Measurements from ENCODE around the gene DECR2.
A peak's percentile ranks its signal among the peaks of the same experiment; 100 is the strongest.

The DECR2 gene

GRCh38 chr16:398561-399339 is 2.9 kb upstream of the DECR2 start:
- TF ChIP-seq, protein P1, sequence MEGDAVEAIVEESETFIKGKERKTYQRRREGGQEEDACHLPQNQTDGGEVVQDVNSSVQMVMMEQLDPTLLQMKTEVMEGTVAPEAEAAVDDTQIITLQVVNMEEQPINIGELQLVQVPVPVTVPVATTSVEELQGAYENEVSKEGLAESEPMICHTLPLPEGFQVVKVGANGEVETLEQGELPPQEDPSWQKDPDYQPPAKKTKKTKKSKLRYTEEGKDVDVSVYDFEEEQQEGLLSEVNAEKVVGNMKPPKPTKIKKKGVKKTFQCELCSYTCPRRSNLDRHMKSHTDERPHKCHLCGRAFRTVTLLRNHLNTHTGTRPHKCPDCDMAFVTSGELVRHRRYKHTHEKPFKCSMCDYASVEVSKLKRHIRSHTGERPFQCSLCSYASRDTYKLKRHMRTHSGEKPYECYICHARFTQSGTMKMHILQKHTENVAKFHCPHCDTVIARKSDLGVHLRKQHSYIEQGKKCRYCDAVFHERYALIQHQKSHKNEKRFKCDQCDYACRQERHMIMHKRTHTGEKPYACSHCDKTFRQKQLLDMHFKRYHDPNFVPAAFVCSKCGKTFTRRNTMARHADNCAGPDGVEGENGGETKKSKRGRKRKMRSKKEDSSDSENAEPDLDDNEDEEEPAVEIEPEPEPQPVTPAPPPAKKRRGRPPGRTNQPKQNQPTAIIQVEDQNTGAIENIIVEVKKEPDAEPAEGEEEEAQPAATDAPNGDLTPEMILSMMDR (IDR thresholded peaks at IDR 0.05; ENCODE audit: insufficient read depth, low read depth, low read length, missing control alignments), result no peak
- no peak overlapping the region for H3K4me3 ChIP-seq (ENCODE audit: low read depth, low read length)
- no peak for DNase-seq (ENCODE audit: low read depth)

GRCh38 chr16:399340-400019 is 2.2 kb upstream of the DECR2 start:
- TF ChIP-seq, protein P1 (IDR thresholded peaks at IDR 0.05; ENCODE audit: insufficient read depth, low read depth, low read length, missing control alignments), result no peak
- no peak for DNase-seq (ENCODE audit: low read depth)
- H3K4me3 ChIP-seq (ENCODE audit: low read depth, low read length), result no peak overlapping the region

DNA sequence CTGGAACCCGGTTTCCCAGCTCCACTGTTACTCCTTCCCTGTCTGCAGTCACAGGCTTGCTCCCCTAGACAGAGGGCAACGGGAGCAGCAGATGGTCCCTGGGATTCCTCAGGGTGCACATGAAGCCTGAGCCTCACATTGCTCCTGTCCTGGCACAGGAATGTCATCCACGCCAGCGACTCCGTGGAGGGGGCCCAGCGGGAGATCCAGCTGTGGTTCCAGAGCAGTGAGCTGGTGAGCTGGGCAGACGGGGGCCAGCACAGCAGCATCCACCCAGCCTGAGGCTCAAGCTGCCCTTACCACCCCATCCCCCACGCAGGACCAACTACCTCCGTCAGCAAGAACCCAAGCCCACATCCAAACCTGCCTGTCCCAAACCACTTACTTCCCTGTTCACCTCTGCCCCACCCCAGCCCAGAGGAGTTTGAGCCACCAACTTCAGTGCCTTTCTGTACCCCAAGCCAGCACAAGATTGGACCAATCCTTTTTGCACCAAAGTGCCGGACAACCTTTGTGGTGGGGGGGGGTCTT is 1.6 kb upstream of the DECR2 start:
- TF ChIP-seq, protein P1 (IDR thresholded peaks at IDR 0.05; ENCODE audit: insufficient read depth, low read depth, low read length, missing control alignments), result no peak
- DNase-seq (ENCODE audit: low read depth), result no peak
- H3K4me3 ChIP-seq (ENCODE audit: low read depth, low read length), result peak overlapping the region; percentile 95

- TF ChIP-seq, protein P1 (IDR thresholded peaks at IDR 0.05; ENCODE audit: insufficient read depth, low read depth, low read length, missing control alignments), result no peak
- H3K4me3 ChIP-seq (ENCODE audit: low read depth, low read length), result no peak overlapping the region
- no peak for DNase-seq (ENCODE audit: low read depth)
Observed at GRCh38 chr16:404971-405486, 3.3 kb downstream of the DECR2 start.

DNA sequence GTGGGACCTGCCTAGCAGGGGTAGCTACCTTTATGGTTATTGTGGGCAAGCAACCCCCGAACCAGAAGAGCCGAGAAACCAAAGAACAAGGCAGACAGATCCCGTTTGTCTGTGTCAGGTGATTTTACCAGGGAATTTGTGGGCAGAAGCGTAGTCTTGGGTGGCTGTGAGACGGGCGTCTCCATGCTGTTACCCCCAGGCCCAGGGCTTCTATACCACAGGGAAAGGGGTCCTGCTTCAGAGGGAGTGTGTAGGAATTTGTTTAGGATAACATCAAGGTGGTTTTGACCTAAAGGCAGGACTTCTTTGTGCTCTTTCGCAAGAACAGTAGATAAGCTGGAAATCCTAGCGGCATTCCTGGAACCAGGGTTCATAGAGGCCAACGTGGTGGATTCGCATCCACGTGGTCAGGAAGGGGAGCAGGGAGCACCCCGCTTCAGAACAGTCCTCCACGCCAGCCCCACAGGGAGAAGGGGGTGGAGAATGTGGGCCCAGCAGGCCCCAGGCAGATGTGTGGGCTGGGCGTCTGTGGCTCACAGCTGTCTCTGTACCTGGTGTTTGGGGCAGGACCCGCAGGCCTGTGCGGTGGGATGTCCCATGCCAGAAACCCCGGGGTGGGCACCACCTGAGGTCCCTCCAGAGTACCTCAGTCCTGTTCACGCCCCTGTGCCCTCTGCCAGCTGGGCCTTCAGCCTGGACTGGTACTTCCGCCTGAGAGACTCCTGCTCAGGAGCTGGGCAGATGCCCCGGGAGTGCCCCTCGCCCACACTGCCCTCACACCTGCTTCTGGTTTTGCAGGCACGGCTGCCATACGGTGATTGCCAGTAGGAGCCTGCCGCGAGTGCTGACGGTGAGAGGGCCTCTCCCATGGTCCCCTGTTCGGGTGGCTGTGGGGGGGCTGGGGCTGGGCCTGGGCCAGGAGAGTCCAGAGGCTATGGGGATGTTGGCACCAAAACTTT is 4.1 kb downstream of the DECR2 start:
- no peak for DNase-seq (ENCODE audit: low read depth)
- TF ChIP-seq, protein P1 (IDR thresholded peaks at IDR 0.05; ENCODE audit: insufficient read depth, low read depth, low read length, missing control alignments), result no peak
- no peak overlapping the region for H3K4me3 ChIP-seq (ENCODE audit: low read depth, low read length)

DNA sequence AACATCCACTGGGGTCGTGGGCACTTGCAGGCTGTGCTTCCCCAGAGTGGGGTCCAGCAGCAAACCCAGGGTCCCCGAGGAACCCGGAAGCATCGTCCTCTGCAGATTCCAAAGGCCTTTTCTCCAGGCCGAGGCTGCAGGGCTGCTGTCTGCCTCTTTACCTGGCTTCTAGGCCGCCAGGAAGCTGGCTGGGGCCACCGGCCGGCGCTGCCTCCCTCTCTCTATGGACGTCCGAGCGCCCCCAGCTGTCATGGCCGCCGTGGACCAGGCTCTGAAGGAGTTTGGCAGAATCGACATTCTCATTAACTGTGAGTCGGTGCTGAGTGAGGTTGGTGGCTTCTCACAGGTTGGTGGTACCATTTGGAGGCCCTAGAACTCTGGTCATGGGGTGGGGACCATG is 5.6 kb downstream of the DECR2 start:
- no peak overlapping the region for H3K4me3 ChIP-seq (ENCODE audit: low read depth, low read length)
- TF ChIP-seq, protein P1 (IDR thresholded peaks at IDR 0.05; ENCODE audit: insufficient read depth, low read depth, low read length, missing control alignments), result no peak
- DNase-seq (ENCODE audit: low read depth), result no peak
